GOT3 (cell line): ENCODE measurements around the gene GSTM3.
"Not testable (repeated sequence)": the region's sequence is repeated elsewhere in the genome, so short reads cannot be mapped to it uniquely, and the experiment has no call there.

Experiments
- DNase-seq: peaks from one replicate; lab custom pipeline; 2025; ENCODE audit warnings: mixed read lengths; lab: John Stamatoyannopoulos, UW

Gene GSTM3

GRCh38 chr1:109697861-109698260 is 43.0 kb downstream of the GSTM3 start:
- not testable (repeated sequence) for DNase-seq

GRCh38 chr1:109697066-109697465 is 43.8 kb downstream of the GSTM3 start:
- DNase-seq = no peak

- not testable (repeated sequence) for DNase-seq
Measured at GRCh38 chr1:109695138-109695537, 45.7 kb downstream of the GSTM3 start.

- not testable (repeated sequence) for DNase-seq
Measured at GRCh38 chr1:109694400-109694799, 46.4 kb downstream of the GSTM3 start.

GRCh38 chr1:109691759-109692158 is 49.1 kb downstream of the GSTM3 start:
- no peak for DNase-seq

GRCh38 chr1:109689844-109690405 is 50.9 kb downstream of the GSTM3 start:
- DNase-seq = no peak

GRCh38 chr1:109687641-109688499 is 53.0 kb downstream of the GSTM3 start, which contains the start of gene GSTM1:
TSS of gene GSTM1 (plus strand) at chr1:109687817. CDS start at chr1:109687874, 57 bp downstream.
- DNase-seq = peak; percentile 43

GRCh38 chr1:109687109-109687508 is 53.7 kb downstream of the GSTM3 start:
- DNase-seq = not testable (repeated sequence)

- not testable (repeated sequence) for DNase-seq
Measured at GRCh38 chr1:109685890-109686289, 54.9 kb downstream of the GSTM3 start.

- not testable (repeated sequence) for DNase-seq
Measured at GRCh38 chr1:109685399-109685798, 55.4 kb downstream of the GSTM3 start.

- DNase-seq = not testable (repeated sequence)
Measured at GRCh38 chr1:109684777-109685176, 56.1 kb downstream of the GSTM3 start.
